Endothelial cell (in vitro differentiated cells): ENCODE results near the gene NECAP2. TPM values are rescaled to one million over a fixed set of nuclear protein-coding genes. Genes with fewer than 3 reads are reported as not detected.
"Not testable (repeated sequence)": the region's sequence is repeated elsewhere in the genome, so short reads cannot be mapped to it uniquely, and the experiment has no call there.

Experiments
- DNase-seq: peaks from one replicate; pipeline ENCODE4 v3.0.0; 2021; ENCODE audit warnings: low spot score
- H3K27ac Mint-ChIP-seq: one replicate; pipeline ENCODE4 v1.8.0; 2021; ENCODE audit warnings: mixed read lengths, inconsistent platforms; ENCODE audit not compliant: unreplicated experiment
- H3K27me3 Mint-ChIP-seq: one replicate; pipeline ENCODE4 v1.8.0; 2021; ENCODE audit warnings: mild to moderate bottlenecking, moderate library complexity, mixed read lengths, inconsistent platforms; ENCODE audit not compliant: unreplicated experiment
- H3K36me3 Mint-ChIP-seq: one replicate; pipeline ENCODE4 v1.8.0; 2021; ENCODE audit warnings: mild to moderate bottlenecking, low read depth, mixed read lengths, inconsistent platforms; ENCODE audit not compliant: unreplicated experiment
- H3K4me1 Mint-ChIP-seq: one replicate; pipeline ENCODE4 v1.8.0; 2021; ENCODE audit warnings: mild to moderate bottlenecking, mixed read lengths, inconsistent platforms; ENCODE audit not compliant: unreplicated experiment
- H3K4me3 Mint-ChIP-seq: one replicate; pipeline ENCODE4 v1.8.0; 2021; ENCODE audit warnings: mild to moderate bottlenecking, mixed read lengths, inconsistent platforms; ENCODE audit not compliant: unreplicated experiment
- H3K9me3 Mint-ChIP-seq: one replicate; pipeline ENCODE4 v1.8.0; 2021; ENCODE audit warnings: mixed read lengths, inconsistent platforms; ENCODE audit not compliant: unreplicated experiment
- total RNA-seq: library from RNA; stranded (reverse); fragmentation: NEBNext Ultra II Directional; extraction: Animal tissue kit (Norgen Biotek cat#: 25700); gene quantifications from one replicate; pipeline ENCODE4 v1.2.1, GENCODE V29; 2021; ENCODE audit not compliant: unreplicated experiment
- TF ChIP-seq, protein P1 (sequence below): fragments of 200-600 bp; sonication (generic); IDR thresholded peaks from one replicate; pipeline ENCODE4 v1.5.0; 2021; ENCODE audit warnings: antibody characterized with exemption; ENCODE audit not compliant: unreplicated experiment

NECAP2 gene
- total RNA-seq, 1 donor from 2014 or later: 192 TPM

DNA sequence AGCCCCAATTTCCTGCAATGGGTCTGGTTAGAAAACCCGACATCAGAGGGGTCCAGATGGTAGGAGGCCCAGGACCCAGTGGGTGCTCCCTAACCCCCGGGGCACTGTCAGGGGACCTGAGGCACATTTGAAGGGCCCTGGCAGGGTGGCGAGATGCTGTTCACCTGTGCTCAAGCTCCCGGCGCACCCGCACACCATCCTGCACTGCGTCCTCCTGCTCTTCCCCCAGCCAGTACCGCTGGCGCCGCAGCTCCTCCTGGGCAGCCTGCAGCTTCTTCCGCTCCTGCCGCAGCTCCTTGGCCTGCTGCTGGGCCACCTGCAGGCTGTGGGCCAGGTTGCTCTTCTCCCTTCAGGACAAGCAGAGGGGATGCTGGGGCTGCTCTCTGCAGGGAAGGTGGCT lies 37.6 kb downstream of the NECAP2 start:
- no peak for DNase-seq
- Mint-ChIP-seq H3K27ac (no peak overlapping the region), H3K36me3 (peaks cover 24% of the 10 kb centered on the region), H3K9me3 (no peaks in the 10 kb centered on the region), H3K27me3 (peaks cover 1% of the 10 kb centered on the region), H3K4me1 (no peaks in the 10 kb centered on the region), H3K4me3 (no peak overlapping the region)
- TF ChIP-seq, protein P1, sequence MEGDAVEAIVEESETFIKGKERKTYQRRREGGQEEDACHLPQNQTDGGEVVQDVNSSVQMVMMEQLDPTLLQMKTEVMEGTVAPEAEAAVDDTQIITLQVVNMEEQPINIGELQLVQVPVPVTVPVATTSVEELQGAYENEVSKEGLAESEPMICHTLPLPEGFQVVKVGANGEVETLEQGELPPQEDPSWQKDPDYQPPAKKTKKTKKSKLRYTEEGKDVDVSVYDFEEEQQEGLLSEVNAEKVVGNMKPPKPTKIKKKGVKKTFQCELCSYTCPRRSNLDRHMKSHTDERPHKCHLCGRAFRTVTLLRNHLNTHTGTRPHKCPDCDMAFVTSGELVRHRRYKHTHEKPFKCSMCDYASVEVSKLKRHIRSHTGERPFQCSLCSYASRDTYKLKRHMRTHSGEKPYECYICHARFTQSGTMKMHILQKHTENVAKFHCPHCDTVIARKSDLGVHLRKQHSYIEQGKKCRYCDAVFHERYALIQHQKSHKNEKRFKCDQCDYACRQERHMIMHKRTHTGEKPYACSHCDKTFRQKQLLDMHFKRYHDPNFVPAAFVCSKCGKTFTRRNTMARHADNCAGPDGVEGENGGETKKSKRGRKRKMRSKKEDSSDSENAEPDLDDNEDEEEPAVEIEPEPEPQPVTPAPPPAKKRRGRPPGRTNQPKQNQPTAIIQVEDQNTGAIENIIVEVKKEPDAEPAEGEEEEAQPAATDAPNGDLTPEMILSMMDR: no peak

DNA sequence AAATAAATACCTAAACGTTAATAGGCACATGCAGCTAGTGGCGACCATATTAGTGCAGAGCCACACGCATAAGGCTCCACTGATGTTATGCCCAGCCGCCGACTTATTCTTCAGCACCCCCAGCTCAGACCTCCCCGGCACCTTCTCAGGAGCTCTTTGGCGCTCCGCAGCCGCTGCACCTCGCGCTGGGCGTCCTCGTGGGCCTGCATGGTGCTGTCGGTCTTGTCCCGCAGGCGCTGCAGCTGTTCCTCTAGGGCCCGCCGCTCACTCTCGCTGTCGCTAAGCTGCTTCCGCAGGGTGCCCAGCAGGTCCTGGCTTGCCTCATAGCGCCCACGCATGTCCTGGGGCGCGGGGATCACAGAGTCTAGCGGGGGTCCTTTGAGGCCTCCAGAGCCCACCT lies 42.6 kb downstream of the NECAP2 start:
- H3K27ac Mint-ChIP-seq, H3K4me1 Mint-ChIP-seq, DNase-seq, H3K27me3 Mint-ChIP-seq, H3K4me3 Mint-ChIP-seq, H3K9me3 Mint-ChIP-seq: not testable (repeated sequence)
- peaks cover 16% of the 10 kb centered on the region for H3K36me3 Mint-ChIP-seq

DNA sequence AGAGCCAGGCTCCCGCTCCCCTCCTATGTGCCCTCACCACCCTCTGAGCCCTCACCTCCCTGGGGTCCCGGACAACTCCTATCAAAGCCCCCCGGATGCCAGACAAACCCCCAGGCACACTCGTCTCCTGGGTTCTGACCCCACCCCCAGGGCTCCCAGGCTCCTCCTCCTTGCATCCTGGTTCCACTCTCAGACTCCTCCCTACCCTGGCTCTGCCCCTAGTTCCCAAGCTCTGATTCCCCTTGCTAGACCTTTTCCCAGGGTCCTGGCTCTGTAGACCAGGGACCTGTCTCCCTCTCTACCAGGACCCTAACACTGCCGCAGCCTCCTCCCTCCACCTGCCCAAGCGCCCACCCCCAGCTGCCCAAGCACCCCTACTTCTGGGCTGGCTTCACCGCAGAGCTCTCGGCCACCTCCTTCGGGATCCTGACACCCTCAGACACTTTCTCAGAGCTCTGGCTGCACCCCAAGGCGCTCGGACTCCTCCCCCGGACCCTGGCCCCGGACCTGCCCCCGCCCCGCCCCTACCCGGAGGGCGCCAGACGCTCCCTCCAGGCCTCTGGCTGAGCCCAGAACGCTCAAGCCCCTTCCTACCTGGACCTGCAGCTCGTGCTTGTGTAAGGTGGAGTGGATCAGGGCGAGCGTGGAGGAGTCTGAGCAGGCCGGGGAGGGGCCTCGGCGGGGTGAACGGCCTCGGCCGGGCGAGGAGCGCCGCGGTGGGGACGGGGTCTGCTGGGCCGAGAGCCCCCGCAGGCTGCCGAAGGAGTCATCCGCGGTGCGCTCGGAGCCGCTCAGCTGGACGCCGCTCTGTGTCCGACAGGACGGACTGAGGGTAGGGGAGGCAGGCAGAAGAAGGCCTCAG lies 43.3 kb downstream of the NECAP2 start:
- not testable (repeated sequence) for H3K4me1 Mint-ChIP-seq, DNase-seq, H3K27me3 Mint-ChIP-seq, H3K4me3 Mint-ChIP-seq, H3K9me3 Mint-ChIP-seq, H3K27ac Mint-ChIP-seq
- peaks cover 15% of the 10 kb centered on the region for H3K36me3 Mint-ChIP-seq

DNA sequence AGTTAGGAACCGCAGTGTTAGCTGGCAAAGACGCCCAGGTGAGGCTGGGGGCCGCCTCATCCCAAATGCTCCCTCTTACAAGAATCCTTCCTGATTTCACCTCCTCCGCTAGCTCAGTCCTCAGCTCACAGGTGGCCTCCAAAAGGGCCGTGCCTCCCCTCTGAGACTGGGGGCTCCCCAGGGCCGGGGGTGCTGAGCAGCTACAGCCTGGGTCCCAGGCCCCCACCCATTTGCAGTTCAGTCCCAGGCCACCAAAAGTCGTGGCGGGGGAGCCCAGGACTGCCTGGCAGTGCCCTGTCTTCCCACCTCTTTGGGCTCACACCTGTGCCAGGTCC lies 43.9 kb downstream of the NECAP2 start:
- peaks cover 21% of the 10 kb centered on the region for H3K36me3 Mint-ChIP-seq
- H3K27ac Mint-ChIP-seq: no peak overlapping the region
- H3K4me3 Mint-ChIP-seq: no peak overlapping the region
- DNase-seq: no peak
- TF ChIP-seq, protein P1: no peak
- H3K27me3 Mint-ChIP-seq: no peaks in the 10 kb centered on the region
- no peaks in the 10 kb centered on the region for H3K9me3 Mint-ChIP-seq
- no peaks in the 10 kb centered on the region for H3K4me1 Mint-ChIP-seq

DNA sequence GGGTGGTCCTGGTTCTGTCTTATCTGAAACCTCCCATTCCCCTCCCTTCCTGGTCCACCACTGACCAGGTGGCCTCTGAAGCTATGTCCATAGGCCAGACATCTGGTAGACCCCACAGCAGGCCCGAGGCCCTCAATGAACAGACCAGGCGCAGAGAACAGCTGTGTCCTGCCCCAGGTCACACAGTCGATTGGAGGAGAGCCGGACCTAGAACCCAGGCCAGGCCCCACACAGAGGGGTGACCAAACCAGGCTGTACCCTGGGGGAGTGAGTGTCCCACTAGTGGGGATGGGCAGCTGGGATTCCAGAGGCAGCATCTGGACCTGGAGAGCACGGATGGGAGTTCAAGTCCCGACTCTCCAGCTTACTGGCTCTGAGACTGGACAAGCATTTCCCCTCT lies 44.4 kb downstream of the NECAP2 start:
- Mint-ChIP-seq H3K4me3 (no peak overlapping the region), H3K9me3 (no peaks in the 10 kb centered on the region), H3K27me3 (no peaks in the 10 kb centered on the region), H3K4me1 (no peaks in the 10 kb centered on the region), H3K36me3 (peaks cover 21% of the 10 kb centered on the region), H3K27ac (no peak overlapping the region)
- TF ChIP-seq, protein P1: no peak
- DNase-seq: no peak

DNA sequence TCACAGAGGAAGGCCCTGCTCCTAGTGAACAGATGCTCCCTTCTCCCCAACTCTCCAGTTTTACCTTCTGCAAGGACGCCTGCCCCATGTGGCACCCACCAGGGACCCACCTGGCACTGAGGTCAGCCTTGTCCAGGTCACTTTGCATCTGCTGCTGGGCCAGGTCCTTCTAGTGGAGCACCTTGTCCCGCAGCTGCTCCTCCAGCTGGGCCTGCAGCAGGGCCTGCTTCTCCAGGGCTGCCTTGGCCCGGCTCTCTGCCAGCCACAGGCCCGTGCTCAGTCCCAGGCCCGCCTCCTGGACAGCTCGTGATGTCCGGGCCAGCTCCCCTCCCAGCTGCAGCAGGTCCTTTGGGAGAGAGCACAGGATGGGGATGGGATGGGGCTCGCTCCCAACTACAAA lies 45.8 kb downstream of the NECAP2 start:
- not testable (repeated sequence) for DNase-seq, H3K27ac Mint-ChIP-seq, H3K4me3 Mint-ChIP-seq, H3K9me3 Mint-ChIP-seq, H3K27me3 Mint-ChIP-seq, H3K4me1 Mint-ChIP-seq
- H3K36me3 Mint-ChIP-seq: peaks cover 16% of the 10 kb centered on the region

DNA sequence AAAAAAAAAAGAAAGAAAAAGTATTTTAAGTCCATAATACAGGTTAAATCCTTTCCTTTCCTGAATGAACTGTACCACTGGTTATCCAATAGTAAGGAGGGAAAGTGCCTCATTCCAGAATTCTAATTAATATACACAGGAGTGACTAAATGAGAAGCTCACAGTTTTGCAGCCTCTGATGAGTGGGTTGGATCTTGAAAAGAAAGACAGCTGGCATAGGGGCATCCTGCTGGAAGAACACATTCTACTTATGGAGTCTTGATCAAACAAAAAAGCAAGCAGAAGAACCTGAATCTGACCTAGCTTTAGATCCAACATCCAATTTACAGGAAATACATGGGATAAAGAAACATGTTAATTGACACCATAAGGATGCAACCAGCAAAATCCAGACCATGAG lies 46.5 kb downstream of the NECAP2 start:
- not testable (repeated sequence) for H3K4me1 Mint-ChIP-seq, H3K27me3 Mint-ChIP-seq, H3K27ac Mint-ChIP-seq, DNase-seq, H3K9me3 Mint-ChIP-seq, H3K4me3 Mint-ChIP-seq
- H3K36me3 Mint-ChIP-seq: peaks cover 16% of the 10 kb centered on the region

DNA sequence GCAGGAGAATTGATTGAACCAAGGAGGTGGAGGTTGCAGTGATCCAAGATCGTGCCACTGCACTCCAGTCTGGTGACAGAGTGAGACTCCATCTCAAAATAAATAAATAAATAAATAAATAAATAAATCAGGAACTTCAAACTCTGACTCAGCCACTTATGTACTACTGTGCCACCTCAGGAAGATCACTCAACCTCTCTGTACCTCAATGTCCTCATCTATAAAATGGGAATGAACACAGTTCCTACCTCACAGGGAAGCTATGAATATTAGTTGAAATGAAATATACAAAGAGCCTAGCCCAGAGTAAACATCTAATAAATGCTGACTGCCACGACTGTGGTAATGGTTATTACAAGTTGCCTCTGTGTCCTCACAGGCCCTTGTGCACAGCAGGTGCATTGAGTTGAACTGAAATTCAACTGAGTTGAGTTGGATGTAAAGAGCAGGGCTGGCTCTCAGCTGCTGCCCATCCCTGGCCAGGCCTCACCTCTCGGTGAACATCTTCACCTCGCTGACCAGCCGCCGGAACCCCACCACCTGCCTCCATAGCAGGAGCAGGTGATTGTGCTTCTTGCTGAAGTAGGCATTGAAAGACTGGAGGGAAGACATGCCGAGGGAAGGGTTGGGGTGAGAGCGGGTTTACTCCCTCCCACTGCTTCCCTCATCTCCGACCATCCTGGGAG lies 48.8 kb downstream of the NECAP2 start:
- H3K4me3 Mint-ChIP-seq, H3K9me3 Mint-ChIP-seq, H3K27me3 Mint-ChIP-seq, DNase-seq, H3K4me1 Mint-ChIP-seq, H3K27ac Mint-ChIP-seq: not testable (repeated sequence)
- H3K36me3 Mint-ChIP-seq: peaks cover 11% of the 10 kb centered on the region
